Panc1 (cell line): Measurements from ENCODE around the gene IL3RA. TPM values are rescaled to one million over a fixed set of nuclear protein-coding genes. Genes with fewer than 3 reads are reported as not detected.

Source experiments
- ATAC-seq: fragments of 200-7000 bp; cut with Tn5 transposase; 2 replicates; pipeline ENCODE4 v1.9.1; 2020; ENCODE audit warnings: mild to moderate bottlenecking, moderate library complexity
- BruUV-seq: library from RNA; stranded (reverse); fragments of 400-500 nt; replicated peaks from 2 replicates; lab custom pipeline; 2021; lab: Mats Ljungman, UMichigan
- CTCF ChIA-PET: fragments of 300-600 bp; sonication (Branson Sonifier 250); formaldehyde crosslinking; loops from one replicate; lab custom pipeline; 2022; ENCODE audit warnings: antibody characterized with exemption; lab: Charles Lee
- POLR2A ChIA-PET: fragments of 300-600 bp; sonication (Branson Sonifier 250); formaldehyde crosslinking; loops from one replicate; lab custom pipeline; 2022; ENCODE audit warnings: antibody characterized with exemption; lab: Charles Lee
- DNase-seq: peaks from one replicate; pipeline ENCODE4 v3.0.0-alpha.2; 2010; ENCODE audit warnings: low read depth, low spot score
- H3K27ac ChIP-seq: 2 replicates; pipeline ENCODE4 v1.5.1; 2011; ENCODE audit warnings: mild to moderate bottlenecking, low read length, inconsistent platforms
- H3K27me3 ChIP-seq: fragments of 200-500 bp; sonication (Bioruptor generic); 2 replicates; pipeline ENCODE4 v1.6.0; 2014; ENCODE audit warnings: low read length, inconsistent platforms; ENCODE audit not compliant: control insufficient read depth, insufficient read depth
- H3K36me3 ChIP-seq: fragments of 200-500 bp; sonication (Bioruptor generic); 2 replicates; pipeline ENCODE4 v1.5.1; 2014; ENCODE audit warnings: inconsistent platforms, mild to moderate bottlenecking, low read length, moderate library complexity; ENCODE audit not compliant: control insufficient read depth, insufficient read depth
- H3K4me1 ChIP-seq: 2 replicates; pipeline ENCODE4 v1.5.1; 2011; ENCODE audit warnings: inconsistent platforms, mild to moderate bottlenecking, low read length, moderate library complexity; ENCODE audit not compliant: control insufficient read depth, insufficient read depth
- H3K4me3 ChIP-seq, 2 experiments: 2 replicates each; pipeline ENCODE4 v1.5.1; 2011 to 2012; ENCODE audit warnings: low read depth in 2 of 2, low read length in 2 of 2, mild to moderate bottlenecking in 2 of 2, inconsistent platforms in 1 of 2, moderate library complexity in 1 of 2
- H3K9me3 ChIP-seq: fragments of 200-500 bp; sonication (Bioruptor generic); 2 replicates; pipeline ENCODE4 v1.5.1; 2014; ENCODE audit warnings: low read depth, mild to moderate bottlenecking, inconsistent platforms, low read length, moderate library complexity; ENCODE audit not compliant: control insufficient read depth, insufficient read depth
- CTCF ChIP-seq: fragments of 450-650 bp; IDR thresholded peaks from 2 replicates; pipeline ENCODE4 v1.5.1; 2017; ENCODE audit warnings: mild to moderate bottlenecking
- POLR2AphosphoS5 ChIP-seq: IDR thresholded peaks from 2 replicates; pipeline ENCODE4 v1.6.1; 2012; ENCODE audit warnings: mild to moderate bottlenecking, low read depth, low read length, moderate library complexity
- REST ChIP-seq, 2 experiments: IDR thresholded peaks; 2 replicates each; pipeline ENCODE4 v1.6.1; 2011 to 2012; ENCODE audit warnings: low read depth in 2 of 2, control low read depth in 1 of 2, low read length in 1 of 2, mild to moderate bottlenecking in 1 of 2, moderate library complexity in 1 of 2; ENCODE audit not compliant: insufficient read depth in 1 of 2
- SIN3A ChIP-seq: IDR thresholded peaks from 2 replicates; pipeline ENCODE4 v1.6.1; 2012; ENCODE audit warnings: low read depth, mild to moderate bottlenecking, low read length, moderate library complexity, borderline replicate concordance; ENCODE audit not compliant: insufficient read depth
- TCF7L2 ChIP-seq: IDR thresholded peaks from 2 replicates; pipeline ENCODE4 v1.6.1; 2011; ENCODE audit warnings: mild to moderate bottlenecking, low read depth, low read length, inconsistent platforms
- in situ Hi-C: cut with HindIII; loops from 2 replicates; pipeline ENCODE4 v1.10.0; 2016; ENCODE audit warnings: low sequenced_read_pairs, low pct_unique_long_range_greater_than_20kb
- intact Hi-C: fragments of 100-400 bp; cut with micrococcal nuclease; formaldehyde crosslinking; loops from one replicate; pipeline ENCODE4 v1.10.0; 2022; ENCODE audit not compliant: unreplicated experiment
- total RNA-seq: library from RNA; stranded (reverse); gene quantifications from one replicate; pipeline ENCODE4 v1.2.1, GENCODE V29; 2021; ENCODE audit not compliant: unreplicated experiment

Gene IL3RA
- total RNA-seq, 1 experiment from 2014 or later, result 0.28 TPM

- ATAC-seq, result no peak
- Histone ChIP-seq H3K9me3 (no peaks in the 10 kb centered on the region), H3K36me3 (no peaks in the 10 kb centered on the region), H3K27ac (no peak overlapping the region), H3K4me1 (no peaks in the 10 kb centered on the region), H3K4me3 (no peak overlapping the region), H3K27me3 (no peaks in the 10 kb centered on the region)
- POLR2A ChIA-PET, result no interaction called here
- CTCF ChIA-PET, result no interaction called here
- TF ChIP-seq REST (IDR thresholded peaks at IDR 0.05; ENCODE audit: insufficient read depth in 1 of 2, low read depth in 2 of 2, low read length in 1 of 2) (no peak), TCF7L2 (no peak), POLR2AphosphoS5 (no peak), CTCF (no peak)
- no TSS peak for BruUV-seq
- in situ Hi-C loops, result no loop called here
- intact Hi-C loops, result no loop called here
- no peak for DNase-seq
These were observed 44.2 kb downstream of the IL3RA start for GRCh38 chrX:1380672-1381233.

GRCh38 chrX:1384658-1385252, 48.2 kb downstream of the IL3RA start:
- DNase-seq (no peak), ATAC-seq (no peak)
- Histone ChIP-seq H3K27me3 (no peaks in the 10 kb centered on the region), H3K4me3 (no peak overlapping the region), H3K27ac (no peak overlapping the region), H3K36me3 (no peaks in the 10 kb centered on the region), H3K4me1 (no peaks in the 10 kb centered on the region), H3K9me3 (no peaks in the 10 kb centered on the region)
- TF ChIP-seq TCF7L2, result no peak
- TF ChIP-seq POLR2AphosphoS5, result peak; percentile 74
- no peak for TF ChIP-seq CTCF
- no peak for TF ChIP-seq REST (IDR thresholded peaks at IDR 0.05; ENCODE audit: insufficient read depth in 1 of 2, low read depth in 2 of 2, low read length in 1 of 2)
- TF ChIP-seq SIN3A, result no peak
- intact Hi-C loops (no loop called here), in situ Hi-C loops (no loop called here)
- no TSS peak for BruUV-seq
- ChIA-PET POLR2A (no interaction called here), CTCF (no interaction called here)
